Right lobe of liver (tissue), 6 donors: ENCODE results near the gene GATM. TPM values are rescaled to one million over a fixed set of nuclear protein-coding genes. Genes with fewer than 3 reads are reported as not detected.
A peak's percentile ranks its signal among the peaks of the same experiment; 100 is the strongest.

ENCODE experiments used
- ATAC-seq, 4 donors: fragments of 200-7000 bp; cut with Tn5 transposase; one replicate each; pipeline ENCODE4 v1.9.1; 2020; ENCODE audit warnings: mild to moderate bottlenecking in 4 of 4, moderate library complexity in 4 of 4
- DNase-seq, 3 donors: peaks; one replicate each; pipeline ENCODE4 v3.0.0-alpha.2; 2020
- H3K27ac ChIP-seq, 3 donors: fragments of 200-600 bp; one replicate each; pipeline ENCODE4 v1.8.0; 2022
- H3K27me3 ChIP-seq, 2 donors: fragments of 200-600 bp; one replicate each; pipeline ENCODE4 v1.8.0; 2022
- H3K36me3 ChIP-seq, 4 donors: fragments of 200-600 bp; sonication (generic) in 1 of 4; one replicate each; pipeline versions ENCODE4 v1.5.1 to v1.8.0; 2017 to 2022; ENCODE audit warnings: control low read depth in 1 of 4
- H3K4me1 ChIP-seq, 4 donors: fragments of 200-600 bp; sonication (generic) in 1 of 4; one replicate each; pipeline versions ENCODE4 v1.5.1 to v1.8.0; 2017 to 2022; ENCODE audit warnings: control low read depth in 1 of 4
- H3K4me3 ChIP-seq, 3 donors: fragments of 200-600 bp; one replicate each; pipeline ENCODE4 v1.8.0; 2022
- H3K9me3 ChIP-seq, 4 donors: fragments of 200-600 bp; sonication (generic) in 1 of 4; one replicate each; pipeline versions ENCODE4 v1.5.1 to v1.8.0; 2017 to 2022; ENCODE audit warnings: control low read depth in 1 of 4
- CTCF ChIP-seq, 4 donors: fragments of 200-600 bp in 3 of 4; fragments of 450-650 bp in 1 of 4; IDR thresholded peaks; one replicate each; pipeline versions ENCODE4 v1.5.1 to v1.8.0; 2016 to 2022; ENCODE audit warnings: antibody characterized with exemption in 4 of 4, mild to moderate bottlenecking in 2 of 4
- POLR2A ChIP-seq: fragments of 450-650 bp; IDR thresholded peaks from one replicate; pipeline ENCODE4 v1.6.1; 2017; ENCODE audit warnings: antibody characterized with exemption, mild to moderate bottlenecking
- WGBS: methylation state at CpG from one replicate; pipeline ENCODE4 v1.1.6; 2018; ENCODE audit warnings: low coverage, low lambda C conversion rate; ENCODE audit not compliant: insufficient coverage; ENCODE audit errors: missing lambda C conversion rate; 5-methylcytosine and 5-hydroxymethylcytosine counted together
- intact Hi-C, 2 donors: fragments of 100-400 bp; cut with DNase I; formaldehyde crosslinking; loops; one replicate each; pipeline versions ENCODE4 v1.11.2 to v1.14.1; 2022
- long read RNA-seq: library from polyadenylated mRNA; unstranded; transcript quantifications from one replicate; pipeline ENCODE4 v2.0.0, GENCODE V29; 2019
- total RNA-seq, 6 experiments: library from RNA; depleted of rRNA in 2 of 6; stranded (reverse); fragments of >200 nt in 2 of 6; fragmentation: NEBNext Ultra II Directional in 3 of 6; extraction: Animal tissue kit (Norgen Biotek cat#: 25700) in 3 of 6; gene quantifications; one replicate each; pipeline versions ENCODE4 v1.1.0 to v1.2.4, GENCODE V29; 2016 to 2023
- donor health status: DM: no; HTN: yes; CAD: no.
- donor health status: DM: no; HTN: no; CAD: no.
- donor health status: DM: no; HTN: no; CAD: no.
- donor health status: DM: no; HTN: yes; CAD: no.
- donor health status: DM: no; HTN: yes; CAD: no.

GATM gene
- 1,000 to 10,000 TPM in 1 of 6 experiments, 100 to 1,000 TPM in 5; 404 to 1,363 (median 579) TPM for total RNA-seq
- long read RNA-seq, transcript GATM-201 (9 exons, 2,597 nt), result major isoform, 53 of 73 reads
- long read RNA-seq, partial matches to known transcripts, result 19 of 73 reads
- long read RNA-seq, other reads (novel, unspliced or antisense), result 0 of 73 reads

DNA sequence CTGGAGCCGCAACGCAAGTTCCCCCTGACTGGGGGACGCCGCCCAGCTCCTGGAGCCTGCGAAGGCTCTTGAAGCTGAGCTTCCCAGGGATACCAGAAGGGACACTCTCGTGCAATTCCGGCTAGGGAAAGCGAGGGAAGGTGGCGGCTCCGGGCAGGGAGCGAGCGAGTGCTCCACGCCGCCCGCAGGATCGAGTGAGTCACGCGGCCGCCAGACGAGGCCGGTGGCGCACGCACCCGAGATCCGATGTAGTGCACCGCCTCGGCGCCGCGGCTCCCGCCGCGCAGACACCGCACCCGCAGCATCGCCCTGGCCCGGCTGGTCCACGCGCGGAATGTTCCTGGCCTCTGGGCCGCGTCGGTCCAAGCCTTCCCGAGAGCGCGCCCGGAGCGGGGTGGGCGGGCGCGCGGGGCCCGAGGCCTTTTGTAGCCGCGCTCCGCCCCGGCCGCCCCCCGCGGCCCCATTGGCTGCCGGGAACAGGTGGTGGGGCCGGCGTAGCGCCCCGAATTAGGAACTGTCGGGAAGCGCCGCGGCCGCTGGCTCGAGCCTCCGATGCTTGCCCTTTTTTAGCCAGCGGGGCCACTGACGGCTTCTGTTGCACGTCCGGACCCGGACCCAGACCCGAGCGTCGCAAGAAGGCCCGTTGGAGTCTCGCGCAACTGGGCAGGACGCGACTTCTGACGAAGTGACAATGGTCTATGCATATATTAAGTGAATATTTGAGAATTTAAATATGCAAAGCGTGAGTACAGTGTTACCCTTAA lies at the start of gene GATM:
Gene GATM (minus strand): TSS at position 396 of the 764 bp plus-strand sequence. CDS start 91 bp downstream, at position 305.
- no peaks in the 10 kb centered on the region for H3K36me3 ChIP-seq
- H3K27ac ChIP-seq, result peak within 1 kb of the TSS; percentile 81 to 90 (median 85)
- WGBS, result 0% methylated on average over 15 of the region's 87 CpGs
- H3K4me1 ChIP-seq, result peaks cover 0 to 34% (median 6%) of the 10 kb centered on the region in 4 donors
- H3K9me3 ChIP-seq, result no peaks in the 10 kb centered on the region
- no peaks in the 10 kb centered on the region for H3K27me3 ChIP-seq
- TF ChIP-seq POLR2A (peak; percentile 81), CTCF (IDR thresholded peaks at IDR 0.05) (peak; percentile 20 to 31 (median 24))
- peak within 1 kb of the TSS; percentile 55 to 84 (median 74) for H3K4me3 ChIP-seq
- DNase-seq (peak; percentile 86 to 91 (median 89)), ATAC-seq (peak; percentile 78 to 94 (median 86))
- intact Hi-C loops, result no loop called here

DNA sequence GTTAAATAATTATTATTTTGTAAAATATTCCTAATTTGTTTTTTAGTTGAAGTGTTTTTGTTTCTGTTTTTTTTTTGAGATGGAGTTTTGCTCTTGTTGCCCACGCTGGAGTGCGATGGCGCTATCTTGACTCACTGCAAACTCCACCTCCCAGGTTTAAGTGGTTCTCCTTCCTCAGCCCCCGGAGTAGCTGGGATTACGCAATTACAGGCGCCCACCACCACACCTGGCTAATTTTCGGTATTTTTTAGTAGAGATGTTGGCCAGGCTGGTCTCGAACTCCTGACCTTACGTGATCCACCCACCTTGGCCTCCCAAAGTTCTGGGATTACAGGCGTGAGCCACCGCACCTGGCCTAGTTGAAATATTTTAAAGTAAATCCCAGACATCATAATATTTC lies 48.7 kb upstream of the GATM start:
- TF ChIP-seq POLR2A, result no peak
- TF ChIP-seq CTCF (IDR thresholded peaks at IDR 0.05), result no peak
- ATAC-seq (no peak), DNase-seq (no peak)
- H3K4me3 ChIP-seq, result no peak overlapping the region
- intact Hi-C loops, result no loop called here
- WGBS, result 85% methylated on average over 9 of the region's 11 CpGs
- no peaks in the 10 kb centered on the region for H3K27me3 ChIP-seq
- H3K27ac ChIP-seq, result no peak overlapping the region
- peaks cover 0 to 2% (median 0%) of the 10 kb centered on the region in 4 donors for H3K36me3 ChIP-seq
- H3K4me1 ChIP-seq, result peaks cover 0 to 21% (median 0%) of the 10 kb centered on the region in 4 donors
- no peaks in the 10 kb centered on the region for H3K9me3 ChIP-seq

DNA sequence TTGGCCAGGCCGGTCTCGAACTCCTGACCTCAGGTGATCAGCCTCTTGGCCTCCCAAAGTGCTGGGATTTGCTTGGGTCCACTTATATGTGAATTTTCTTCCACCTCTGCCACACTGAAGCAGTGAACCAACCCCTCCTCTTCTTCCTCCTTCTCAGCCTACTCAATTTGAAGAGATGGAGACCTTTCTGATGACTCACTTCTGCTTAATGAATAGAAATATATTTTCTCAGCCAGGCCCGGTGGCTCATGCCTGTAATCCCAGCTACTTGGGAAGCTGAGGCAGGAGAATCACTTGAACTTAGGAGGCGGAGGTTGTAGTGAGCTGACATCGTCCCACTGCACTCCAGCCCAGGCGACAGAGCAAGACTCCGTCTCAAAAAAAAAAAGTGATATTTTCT lies 46.8 kb upstream of the GATM start:
- no peak overlapping the region for H3K27ac ChIP-seq
- H3K4me1 ChIP-seq, result peaks cover 0 to 2% (median 0%) of the 10 kb centered on the region in 4 donors
- intact Hi-C loops, result no loop called here
- DNase-seq (no peak), ATAC-seq (no peak)
- 89% methylated on average over 5 of the region's 7 CpGs for WGBS
- peaks cover 0 to 10% (median 7%) of the 10 kb centered on the region in 4 donors for H3K36me3 ChIP-seq
- no peak for TF ChIP-seq POLR2A
- no peak for TF ChIP-seq CTCF (IDR thresholded peaks at IDR 0.05)
- no peak overlapping the region for H3K4me3 ChIP-seq
- H3K27me3 ChIP-seq, result no peaks in the 10 kb centered on the region
- H3K9me3 ChIP-seq, result no peaks in the 10 kb centered on the region

- no peak for ATAC-seq
- no peak for DNase-seq
- Histone ChIP-seq H3K9me3 (no peaks in the 10 kb centered on the region), H3K4me3 (no peak overlapping the region), H3K36me3 (peaks cover 0 to 15% (median 10%) of the 10 kb centered on the region in 4 donors), H3K4me1 (no peaks in the 10 kb centered on the region), H3K27me3 (no peaks in the 10 kb centered on the region), H3K27ac (no peak overlapping the region)
- 100% methylated on average over 1 of the region's 2 CpGs for WGBS
- intact Hi-C loops, result loop anchor here in 1 of 2 donors (5.0 kb wide), 1 partner anchor 33 kb away; no protein-coding TSS in a partner anchor
- TF ChIP-seq POLR2A, result no peak
- TF ChIP-seq CTCF (IDR thresholded peaks at IDR 0.05), result no peak
Measured at GRCh38 chr15:45424429-45424828, 46.1 kb upstream of the GATM start.
